ENCODE measurements around the gene RCBTB2.

RCBTB2 gene

DNA sequence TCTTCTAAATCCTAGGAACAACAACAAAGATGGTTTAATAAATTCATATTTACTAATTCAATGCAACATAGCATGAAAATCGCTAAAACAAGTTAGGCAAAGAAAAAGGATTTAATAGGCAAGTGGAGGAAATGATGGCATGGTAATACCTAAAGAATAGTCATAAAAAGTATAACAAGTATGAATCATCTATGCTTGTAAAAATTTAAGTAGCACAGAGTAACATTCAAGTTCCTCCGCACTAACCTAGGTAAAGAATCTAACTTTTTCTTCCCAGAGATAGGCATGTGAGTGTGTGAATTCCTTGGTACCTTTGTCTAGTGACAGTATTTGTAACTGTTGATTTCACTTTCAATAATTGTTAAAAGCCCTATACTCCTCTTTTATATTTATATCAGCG, 42.6 kb downstream of the RCBTB2 start:
- POLR2A ChIA-PET: no interaction called here
- Histone ChIP-seq H3K9me3 (ENCODE audit: control insufficient read depth, insufficient read depth, low read depth, low read length) (no peaks in the 10 kb centered on the region), H3K36me3 (ENCODE audit: control insufficient read depth in 2 of 2, insufficient read depth in 1 of 2, low read length in 2 of 2) (no peaks in the 10 kb centered on the region), H3K4me1 (ENCODE audit: control insufficient read depth, insufficient read depth, low read length) (peaks cover 7% of the 10 kb centered on the region), H3K4me3 (ENCODE audit: low read depth, low read length) (no peak overlapping the region), H3K27ac (ENCODE audit: extremely low read depth, low read depth, low read length) (no peak overlapping the region)
- TF ChIP-seq ZNF777 (tag by site-specific recombination; IDR thresholded peaks at IDR 0.05; ENCODE audit: borderline replicate concordance) (no peak), EGR2 (tag by site-specific recombination; IDR thresholded peaks at IDR 0.05; ENCODE audit: low read depth) (no peak), KLF16 (tag by site-specific recombination; IDR thresholded peaks at IDR 0.05) (no peak), ZBTB48 (tag by site-specific recombination; IDR thresholded peaks at IDR 0.05) (no peak), HOXA7 (CRISPR knock-in tag; IDR thresholded peaks at IDR 0.05; ENCODE audit: borderline replicate concordance) (no peak), ZNF248 (tag by site-specific recombination; IDR thresholded peaks at IDR 0.05) (no peak), ZNF677 (tag by site-specific recombination; IDR thresholded peaks at IDR 0.05) (no peak), ZNF560 (tag by site-specific recombination; IDR thresholded peaks at IDR 0.05; ENCODE audit: borderline replicate concordance) (no peak), HOXD13 (CRISPR knock-in tag; IDR thresholded peaks at IDR 0.05; ENCODE audit: borderline replicate concordance) (no peak), ZBTB20 (tag by site-specific recombination; IDR thresholded peaks at IDR 0.05) (no peak)
- TF ChIP-seq, protein P1, sequence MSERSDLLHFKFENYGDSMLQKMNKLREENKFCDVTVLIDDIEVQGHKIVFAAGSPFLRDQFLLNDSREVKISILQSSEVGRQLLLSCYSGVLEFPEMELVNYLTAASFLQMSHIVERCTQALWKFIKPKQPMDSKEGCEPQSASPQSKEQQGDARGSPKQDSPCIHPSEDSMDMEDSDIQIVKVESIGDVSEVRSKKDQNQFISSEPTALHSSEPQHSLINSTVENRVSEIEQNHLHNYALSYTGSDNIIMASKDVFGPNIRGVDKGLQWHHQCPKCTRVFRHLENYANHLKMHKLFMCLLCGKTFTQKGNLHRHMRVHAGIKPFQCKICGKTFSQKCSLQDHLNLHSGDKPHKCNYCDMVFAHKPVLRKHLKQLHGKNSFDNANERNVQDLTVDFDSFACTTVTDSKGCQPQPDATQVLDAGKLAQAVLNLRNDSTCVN (tag by site-specific recombination; optimal IDR thresholded peaks at IDR 0.05): no peak
- TF ChIP-seq, protein P2, sequence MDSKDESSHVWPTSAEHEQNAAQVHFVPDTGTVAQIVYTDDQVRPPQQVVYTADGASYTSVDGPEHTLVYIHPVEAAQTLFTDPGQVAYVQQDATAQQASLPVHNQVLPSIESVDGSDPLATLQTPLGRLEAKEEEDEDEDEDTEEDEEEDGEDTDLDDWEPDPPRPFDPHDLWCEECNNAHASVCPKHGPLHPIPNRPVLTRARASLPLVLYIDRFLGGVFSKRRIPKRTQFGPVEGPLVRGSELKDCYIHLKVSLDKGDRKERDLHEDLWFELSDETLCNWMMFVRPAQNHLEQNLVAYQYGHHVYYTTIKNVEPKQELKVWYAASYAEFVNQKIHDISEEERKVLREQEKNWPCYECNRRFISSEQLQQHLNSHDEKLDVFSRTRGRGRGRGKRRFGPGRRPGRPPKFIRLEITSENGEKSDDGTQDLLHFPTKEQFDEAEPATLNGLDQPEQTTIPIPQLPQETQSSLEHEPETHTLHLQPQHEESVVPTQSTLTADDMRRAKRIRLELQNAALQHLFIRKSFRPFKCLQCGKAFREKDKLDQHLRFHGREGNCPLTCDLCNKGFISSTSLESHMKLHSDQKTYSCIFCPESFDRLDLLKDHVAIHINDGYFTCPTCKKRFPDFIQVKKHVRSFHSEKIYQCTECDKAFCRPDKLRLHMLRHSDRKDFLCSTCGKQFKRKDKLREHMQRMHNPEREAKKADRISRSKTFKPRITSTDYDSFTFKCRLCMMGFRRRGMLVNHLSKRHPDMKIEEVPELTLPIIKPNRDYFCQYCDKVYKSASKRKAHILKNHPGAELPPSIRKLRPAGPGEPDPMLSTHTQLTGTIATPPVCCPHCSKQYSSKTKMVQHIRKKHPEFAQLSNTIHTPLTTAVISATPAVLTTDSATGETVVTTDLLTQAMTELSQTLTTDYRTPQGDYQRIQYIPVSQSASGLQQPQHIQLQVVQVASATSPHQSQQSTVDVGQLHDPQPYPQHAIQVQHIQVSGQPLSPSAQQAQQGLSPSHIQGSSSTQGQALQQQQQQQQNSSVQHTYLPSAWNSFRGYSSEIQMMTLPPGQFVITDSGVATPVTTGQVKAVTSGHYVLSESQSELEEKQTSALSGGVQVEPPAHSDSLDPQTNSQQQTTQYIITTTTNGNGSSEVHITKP (tag by site-specific recombination; IDR thresholded peaks at IDR 0.05): no peak
- TF ChIP-seq, protein P3, sequence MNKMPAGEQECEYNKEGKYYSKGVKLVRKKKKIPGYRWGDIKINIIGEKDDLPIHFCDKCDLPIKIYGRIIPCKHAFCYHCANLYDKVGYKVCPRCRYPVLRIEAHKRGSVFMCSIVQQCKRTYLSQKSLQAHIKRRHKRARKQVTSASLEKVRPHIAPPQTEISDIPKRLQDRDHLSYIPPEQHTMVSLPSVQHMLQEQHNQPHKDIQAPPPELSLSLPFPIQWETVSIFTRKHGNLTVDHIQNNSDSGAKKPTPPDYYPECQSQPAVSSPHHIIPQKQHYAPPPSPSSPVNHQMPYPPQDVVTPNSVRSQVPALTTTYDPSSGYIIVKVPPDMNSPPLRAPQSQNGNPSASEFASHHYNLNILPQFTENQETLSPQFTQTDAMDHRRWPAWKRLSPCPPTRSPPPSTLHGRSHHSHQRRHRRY (tag by site-specific recombination; IDR thresholded peaks at IDR 0.05): no peak
- TF ChIP-seq, protein P4, sequence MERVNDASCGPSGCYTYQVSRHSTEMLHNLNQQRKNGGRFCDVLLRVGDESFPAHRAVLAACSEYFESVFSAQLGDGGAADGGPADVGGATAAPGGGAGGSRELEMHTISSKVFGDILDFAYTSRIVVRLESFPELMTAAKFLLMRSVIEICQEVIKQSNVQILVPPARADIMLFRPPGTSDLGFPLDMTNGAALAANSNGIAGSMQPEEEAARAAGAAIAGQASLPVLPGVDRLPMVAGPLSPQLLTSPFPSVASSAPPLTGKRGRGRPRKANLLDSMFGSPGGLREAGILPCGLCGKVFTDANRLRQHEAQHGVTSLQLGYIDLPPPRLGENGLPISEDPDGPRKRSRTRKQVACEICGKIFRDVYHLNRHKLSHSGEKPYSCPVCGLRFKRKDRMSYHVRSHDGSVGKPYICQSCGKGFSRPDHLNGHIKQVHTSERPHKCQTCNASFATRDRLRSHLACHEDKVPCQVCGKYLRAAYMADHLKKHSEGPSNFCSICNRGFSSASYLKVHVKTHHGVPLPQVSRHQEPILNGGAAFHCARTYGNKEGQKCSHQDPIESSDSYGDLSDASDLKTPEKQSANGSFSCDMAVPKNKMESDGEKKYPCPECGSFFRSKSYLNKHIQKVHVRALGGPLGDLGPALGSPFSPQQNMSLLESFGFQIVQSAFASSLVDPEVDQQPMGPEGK (tag by site-specific recombination; IDR thresholded peaks at IDR 0.05): no peak
- CTCF ChIA-PET: interaction anchor here (0.6 kb wide), 1 partner anchor 1950 kb away, joined by 4 read pairs; no protein-coding TSS in a partner anchor

DNA sequence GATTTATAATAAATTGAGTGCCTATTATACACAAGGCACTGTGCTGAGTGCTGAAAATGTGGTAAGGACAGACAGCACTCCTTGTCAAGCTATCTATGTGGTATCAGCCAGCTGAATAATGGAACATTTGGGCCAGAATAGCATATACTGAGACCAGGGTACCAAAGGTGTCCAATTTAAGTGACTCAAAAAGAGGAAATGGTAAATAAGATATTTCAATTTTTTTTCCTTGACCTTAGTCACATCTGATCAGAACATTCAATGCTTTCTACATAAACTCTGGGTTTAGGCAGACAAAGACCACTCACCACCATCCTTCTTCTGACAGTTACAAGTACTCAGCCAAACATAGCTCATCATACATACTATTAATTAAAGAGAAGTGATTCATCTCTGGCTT, 43.2 kb downstream of the RCBTB2 start:
- no peaks in the 10 kb centered on the region for H3K36me3 ChIP-seq (ENCODE audit: control insufficient read depth in 2 of 2, insufficient read depth in 1 of 2, low read length in 2 of 2)
- H3K4me3 ChIP-seq (ENCODE audit: low read depth, low read length): no peak overlapping the region
- CTCF ChIA-PET: interaction anchor here (0.6 kb wide), 1 partner anchor 1949 kb away, joined by 4 read pairs; no protein-coding TSS in a partner anchor
- TF ChIP-seq ZNF707 (tag by site-specific recombination; IDR thresholded peaks at IDR 0.05) (no peak), ZBTB8A (tag by site-specific recombination; IDR thresholded peaks at IDR 0.05) (no peak), TRIM28 (IDR thresholded peaks at IDR 0.05; ENCODE audit: borderline replicate concordance, low read length) (no peak), ZNF48 (tag by site-specific recombination; IDR thresholded peaks at IDR 0.05) (no peak)
- H3K9me3 ChIP-seq (ENCODE audit: control insufficient read depth, insufficient read depth, low read depth, low read length): no peaks in the 10 kb centered on the region
- H3K4me1 ChIP-seq (ENCODE audit: control insufficient read depth, insufficient read depth, low read length): peaks cover 7% of the 10 kb centered on the region
- POLR2A ChIA-PET: no interaction called here
- no peak overlapping the region for H3K27ac ChIP-seq (ENCODE audit: extremely low read depth, low read depth, low read length)
